GM23338 (cell line): ENCODE data around the gene NFKBIA. TPM values are rescaled to one million over a fixed set of nuclear protein-coding genes. Genes with fewer than 3 reads are reported as not detected.

Experiments used
- ATAC-seq: fragments of 200-7000 bp; cut with Tn5 transposase; 3 replicates; pipeline ENCODE4 v1.9.1; 2020
- DNase-seq: peaks from one replicate; pipeline ENCODE4 v3.0.0-alpha.2; 2015; ENCODE audit warnings: low spot score
- H2AFZ ChIP-seq: fragments of 200-600 bp; sonication (generic); 2 replicates; pipeline ENCODE4 v1.8.0; 2016; ENCODE audit warnings: antibody characterized with exemption, mild to moderate bottlenecking, moderate library complexity
- H3F3A ChIP-seq: fragments of 200-600 bp; sonication (generic); replicated peaks from 2 replicates; pipeline ENCODE4 v1.8.0; 2017; ENCODE audit warnings: antibody characterized with exemption, mixed run types, low read depth
- H3K27ac ChIP-seq: fragments of 200-600 bp; sonication (generic); 2 replicates; pipeline ENCODE4 v1.6.1; 2016; ENCODE audit warnings: low read depth
- H3K27me3 ChIP-seq: fragments of 200-600 bp; sonication (generic); 2 replicates; pipeline ENCODE4 v1.8.0; 2016; ENCODE audit warnings: mild to moderate bottlenecking, mixed run types, moderate library complexity; ENCODE audit not compliant: insufficient read depth
- H3K36me3 ChIP-seq: fragments of 200-600 bp; sonication (generic); 2 replicates; pipeline ENCODE4 v1.8.0; 2016; ENCODE audit warnings: mild to moderate bottlenecking; ENCODE audit not compliant: insufficient read depth
- H3K4me1 ChIP-seq: fragments of 200-600 bp; sonication (generic); 2 replicates; pipeline ENCODE4 v1.8.0; 2016; ENCODE audit warnings: mild to moderate bottlenecking, moderate library complexity; ENCODE audit not compliant: insufficient read depth
- H3K4me2 ChIP-seq: fragments of 200-600 bp; sonication (generic); 2 replicates; pipeline ENCODE4 v1.7.1; 2017; ENCODE audit warnings: mixed run types
- H3K4me3 ChIP-seq: fragments of 200-600 bp; sonication (generic); 2 replicates; pipeline ENCODE4 v1.6.1; 2016; ENCODE audit warnings: mixed run types
- H3K79me2 ChIP-seq: fragments of 200-600 bp; sonication (generic); replicated peaks from 2 replicates; pipeline ENCODE4 v1.8.0; 2017; ENCODE audit warnings: mild to moderate bottlenecking; ENCODE audit not compliant: insufficient read depth
- H3K9me2 ChIP-seq: fragments of 200-600 bp; sonication (generic); 2 replicates; pipeline ENCODE4 v1.8.0; 2017; ENCODE audit not compliant: insufficient read depth
- H4K20me1 ChIP-seq: fragments of 200-600 bp; sonication (generic); replicated peaks from 2 replicates; pipeline ENCODE4 v1.8.0; 2017; ENCODE audit warnings: mild to moderate bottlenecking; ENCODE audit not compliant: insufficient read depth
- H3K27ac Mint-ChIP-seq: 2 replicates; pipeline ENCODE4 v1.8.0; 2020; ENCODE audit warnings: inconsistent platforms, mild to moderate bottlenecking, moderate library complexity, mixed read lengths
- H3K27me3 Mint-ChIP-seq: 3 replicates; pipeline ENCODE4 v1.8.0; 2022; ENCODE audit warnings: low read depth, mild to moderate bottlenecking, moderate library complexity, mixed read lengths, inconsistent platforms; ENCODE audit not compliant: insufficient read depth, poor library complexity
- H3K36me3 Mint-ChIP-seq: 3 replicates; pipeline ENCODE4 v1.8.0; 2021; ENCODE audit warnings: low read depth, mild to moderate bottlenecking, inconsistent platforms, moderate library complexity, mixed read lengths
- H3K4me1 Mint-ChIP-seq: 3 replicates; pipeline ENCODE4 v1.8.0; 2020; ENCODE audit warnings: mild to moderate bottlenecking, inconsistent platforms, mixed read lengths
- H3K4me3 Mint-ChIP-seq: 3 replicates; pipeline ENCODE4 v1.8.0; 2021; ENCODE audit warnings: moderate library complexity, mild to moderate bottlenecking, inconsistent platforms, mixed read lengths
- H3K9me3 Mint-ChIP-seq: 3 replicates; pipeline ENCODE4 v1.8.0; 2020; ENCODE audit warnings: moderate library complexity, mild to moderate bottlenecking, inconsistent platforms, mixed read lengths
- CREB1 ChIP-seq: fragments of 250-450 bp; sonication (Bioruptor Pico); IDR thresholded peaks from 2 replicates; pipeline ENCODE4 v1.5.0; 2020; ENCODE audit warnings: low read depth, mild to moderate bottlenecking, moderate library complexity
- CTCF ChIP-seq, 2 experiments: fragments of 200-600 bp in 1 of 2; sonication (generic) in 1 of 2; conservative IDR thresholded peaks; 2 replicates each; pipeline versions ENCODE4 v1.5.1 to v1.6.1; 2016 to 2017; ENCODE audit warnings: antibody characterized with exemption in 2 of 2, low read depth in 2 of 2, mild to moderate bottlenecking in 2 of 2, moderate library complexity in 1 of 2
- ETS1 ChIP-seq: IDR thresholded peaks from 2 replicates; pipeline ENCODE4 v1.6.1; 2016; ENCODE audit warnings: antibody characterized with exemption
- EZH2 ChIP-seq: fragments of 200-600 bp; sonication (generic); IDR thresholded peaks from one replicate; pipeline ENCODE4 v1.8.0; 2017; ENCODE audit warnings: antibody characterized with exemption, mild to moderate bottlenecking, low read depth; ENCODE audit not compliant: unreplicated experiment
- EZH2phosphoT487 ChIP-seq: fragments of 200-600 bp; sonication (generic); IDR thresholded peaks from one replicate; pipeline ENCODE4 v1.8.1; 2018; ENCODE audit warnings: antibody characterized with exemption; ENCODE audit not compliant: unreplicated experiment
- JUNB ChIP-seq: IDR thresholded peaks from one replicate; pipeline ENCODE4 v1.6.1; 2016; ENCODE audit warnings: antibody characterized with exemption; ENCODE audit not compliant: unreplicated experiment
- NANOG ChIP-seq: IDR thresholded peaks from 2 replicates; pipeline ENCODE4 v1.6.1; 2016; ENCODE audit warnings: antibody characterized with exemption, borderline replicate concordance
- POLR2AphosphoS5 ChIP-seq: IDR thresholded peaks from 2 replicates; pipeline ENCODE4 v1.6.1; 2016; ENCODE audit warnings: antibody characterized with exemption, low read depth
- REST ChIP-seq: IDR thresholded peaks from one replicate; pipeline ENCODE4 v1.6.1; 2018; ENCODE audit warnings: antibody characterized with exemption; ENCODE audit not compliant: unreplicated experiment
- STAT1 ChIP-seq: IDR thresholded peaks from one replicate; pipeline ENCODE4 v1.6.1; 2016; ENCODE audit warnings: antibody characterized with exemption; ENCODE audit not compliant: unreplicated experiment
- ZNF114 ChIP-seq: fragments of 250-450 bp; sonication (Bioruptor Pico); IDR thresholded peaks from 2 replicates; pipeline ENCODE4 v1.5.0; 2020; ENCODE audit warnings: mild to moderate bottlenecking, moderate library complexity
- ZNF331 ChIP-seq: fragments of 250-450 bp; sonication (Bioruptor Pico); IDR thresholded peaks from 2 replicates; pipeline ENCODE4 v1.5.0; 2020; ENCODE audit warnings: low read depth, mild to moderate bottlenecking, moderate library complexity
- ZNF462 ChIP-seq: fragments of 250-450 bp; sonication (Bioruptor Pico); IDR thresholded peaks from 2 replicates; pipeline ENCODE4 v1.5.0; 2020; ENCODE audit warnings: mild to moderate bottlenecking, moderate library complexity
- polyA plus RNA-seq: library from polyadenylated mRNA; unstranded; fragments of >200 nt; fragmentation: Nextera tagmentation; extraction: Ambion mirVana; gene quantifications from 2 replicates; pipeline ENCODE4 v1.2.1, GENCODE V29; 2016
- total RNA-seq: library from RNA; depleted of rRNA; stranded (reverse); fragments of >200 nt; shearing (Covaris generic); gene quantifications from 2 replicates; pipeline ENCODE4 v1.2.3, GENCODE V29; 2014

NFKBIA gene
- total and polyA plus RNA-seq, 2 experiments from 2014 or later: 33.4 to 41.3 TPM

GRCh38 chr14:35409595-35409994 lies 5.0 kb upstream of the NFKBIA start:
- DNase-seq (no peak), ATAC-seq (no peak)
- H2AFZ ChIP-seq: no peak overlapping the region
- TF ChIP-seq CREB1 (CRISPR knock-in tag) (no peak), EZH2phosphoT487 (no peak), ZNF462 (CRISPR knock-in tag) (no peak), CTCF (conservative IDR thresholded peaks at IDR 0.05; ENCODE audit: low read depth in 2 of 2) (no peak), ZNF114 (no peak), NANOG (no peak), STAT1 (no peak), POLR2AphosphoS5 (no peak), EZH2 (no peak), JUNB (no peak), ETS1 (no peak), REST (no peak), ZNF331 (CRISPR knock-in tag) (no peak)
- peaks cover 14% of the 10 kb centered on the region for H3K4me1 ChIP-seq
- Mint-ChIP-seq H3K27ac (no peak overlapping the region), H3K4me3 (no peak overlapping the region), H3K27me3 (peaks cover 7% of the 10 kb centered on the region), H3K4me1 (peaks cover 36% of the 10 kb centered on the region), H3K36me3 (no peaks in the 10 kb centered on the region), H3K9me3 (no peaks in the 10 kb centered on the region)
- H3K9me2 ChIP-seq: no peaks in the 10 kb centered on the region
- H3K4me3 ChIP-seq: no peak overlapping the region
- no peaks in the 10 kb centered on the region for H3K27me3 ChIP-seq
- no peaks in the 10 kb centered on the region for H3K36me3 ChIP-seq
- no peak overlapping the region for H3K4me2 ChIP-seq
- no peak overlapping the region for H3K27ac ChIP-seq
- H4K20me1 ChIP-seq: no peaks in the 10 kb centered on the region
- H3F3A ChIP-seq: peaks cover 6% of the 10 kb centered on the region; the same call in 1 of the 2 replicates
- H3K79me2 ChIP-seq: no peaks in the 10 kb centered on the region
